ENCODE measurements around the gene GINS3.
A peak's percentile ranks its signal among the peaks of the same experiment; 100 is the strongest.

Gene GINS3

GRCh38 chr16:58392215-58393137 is at the start of gene GINS3:
Gene GINS3, plus strand, starts transcription at chr16:58392471. Its CDS starts 131 bp downstream, at chr16:58392602.
- peak; percentile 48 for DNase-seq

GRCh38 chr16:58343562-58343961 is 48.7 kb upstream of the GINS3 start:
- no peak for DNase-seq

GRCh38 chr16:58345574-58346354 is 46.5 kb upstream of the GINS3 start:
- DNase-seq: no peak

GRCh38 chr16:58346831-58347371 is 45.4 kb upstream of the GINS3 start:
- no peak for DNase-seq

- DNase-seq: no peak
Observed at GRCh38 chr16:58348986-58349385, 43.3 kb upstream of the GINS3 start.

GRCh38 chr16:58352690-58353089 is 39.6 kb upstream of the GINS3 start:
- DNase-seq: no peak

- DNase-seq: no peak
Observed at GRCh38 chr16:58360041-58360634, 32.1 kb upstream of the GINS3 start.

GRCh38 chr16:58361726-58362125 is 30.5 kb upstream of the GINS3 start:
- DNase-seq: no peak

- DNase-seq: no peak
Observed at GRCh38 chr16:58363746-58364393, 28.4 kb upstream of the GINS3 start.

GRCh38 chr16:58365623-58366022 is 26.6 kb upstream of the GINS3 start:
- no peak for DNase-seq

- DNase-seq: no peak
Observed at GRCh38 chr16:58366247-58367031, 25.8 kb upstream of the GINS3 start.

- no peak for DNase-seq
Observed at GRCh38 chr16:58367252-58367651, 25.0 kb upstream of the GINS3 start.

- no peak for DNase-seq
Observed at GRCh38 chr16:58371841-58372240, 20.4 kb upstream of the GINS3 start.

- no peak for DNase-seq
Observed at GRCh38 chr16:58375386-58375785, 16.9 kb upstream of the GINS3 start.

GRCh38 chr16:58377932-58378331 is 14.3 kb upstream of the GINS3 start:
- DNase-seq: no peak

- DNase-seq: no peak
Observed at GRCh38 chr16:58378401-58378800, 13.9 kb upstream of the GINS3 start.

GRCh38 chr16:58379736-58380135 is 12.5 kb upstream of the GINS3 start:
- no peak for DNase-seq

GRCh38 chr16:58381661-58382060 is 10.6 kb upstream of the GINS3 start:
- no peak for DNase-seq

GRCh38 chr16:58384437-58385055 is 7.7 kb upstream of the GINS3 start:
- DNase-seq: peak; percentile 2

- no peak for DNase-seq
Observed at GRCh38 chr16:58385218-58385773, 7.0 kb upstream of the GINS3 start.

GRCh38 chr16:58389724-58390123 is 2.5 kb upstream of the GINS3 start:
- no peak for DNase-seq
